Endodermal cell (in vitro differentiated cells): ENCODE data around the gene NIPAL4. TPM values are rescaled to one million over a fixed set of nuclear protein-coding genes. Genes with fewer than 3 reads are reported as not detected.

ENCODE experiments used
- DNase-seq: peaks from one replicate; pipeline ENCODE4 v3.0.0-alpha.2; 2017
- H3K27ac ChIP-seq: 2 replicates; pipeline ENCODE4 v1.5.1; 2013; ENCODE audit warnings: mild to moderate bottlenecking, low read depth, low read length, moderate library complexity
- H3K27me3 ChIP-seq: 2 replicates; pipeline ENCODE4 v1.6.1; 2013; ENCODE audit warnings: mild to moderate bottlenecking, low read length, moderate library complexity; ENCODE audit not compliant: insufficient read depth, control insufficient read depth, poor library complexity, severe bottlenecking
- H3K36me3 ChIP-seq: 2 replicates; pipeline ENCODE4 v1.7.0; 2013; ENCODE audit warnings: mild to moderate bottlenecking, low read length, moderate library complexity; ENCODE audit not compliant: control insufficient read depth, insufficient read depth
- H3K4me1 ChIP-seq: one replicate; pipeline ENCODE4 v1.7.0; 2013; ENCODE audit warnings: low read length; ENCODE audit not compliant: control insufficient read depth, insufficient read depth
- H3K4me3 ChIP-seq: 2 replicates; pipeline ENCODE4 v1.5.1; 2013; ENCODE audit warnings: mild to moderate bottlenecking, low read length, moderate library complexity
- H3K9ac ChIP-seq: 2 replicates; pipeline ENCODE4 v1.6.1; 2013; ENCODE audit warnings: mild to moderate bottlenecking, low read length, moderate library complexity; ENCODE audit not compliant: poor library complexity, severe bottlenecking; ENCODE audit errors: extremely low read depth
- H3K9me3 ChIP-seq: 2 replicates; pipeline ENCODE4 v1.6.1; 2013; ENCODE audit warnings: mild to moderate bottlenecking, low read length, moderate library complexity; ENCODE audit not compliant: control insufficient read depth
- H3K27ac Mint-ChIP-seq: 2 replicates; pipeline ENCODE4 v1.8.0; 2020; ENCODE audit warnings: mixed read lengths
- H3K27me3 Mint-ChIP-seq: 2 replicates; pipeline ENCODE4 v1.8.0; 2021; ENCODE audit warnings: mild to moderate bottlenecking, mixed read lengths; ENCODE audit not compliant: insufficient read depth
- H3K36me3 Mint-ChIP-seq: 2 replicates; pipeline ENCODE4 v1.8.0; 2020; ENCODE audit warnings: low read depth, mixed read lengths
- H3K4me1 Mint-ChIP-seq: 2 replicates; pipeline ENCODE4 v1.8.0; 2020; ENCODE audit warnings: mixed read lengths
- H3K4me3 Mint-ChIP-seq: 2 replicates; pipeline ENCODE4 v1.8.0; 2020; ENCODE audit warnings: mild to moderate bottlenecking, moderate library complexity, mixed read lengths
- H3K9me3 Mint-ChIP-seq: 2 replicates; pipeline ENCODE4 v1.8.0; 2020; ENCODE audit warnings: mild to moderate bottlenecking, mixed read lengths
- WGBS, 2 experiments: methylation state at CpG; one replicate each; pipeline versions ENCODE4 v1.1.5 to v1.1.7; 2013; ENCODE audit warnings: missing lambda C conversion rate in 2 of 2, mixed read lengths in 1 of 2; ENCODE audit not compliant: insufficient coverage in 1 of 2, insufficient read length in 1 of 2; 5-methylcytosine and 5-hydroxymethylcytosine counted together
- total RNA-seq, 2 donors: library from RNA; stranded (reverse); fragmentation: NEBNext Ultra II Directional in 1 of 2; extraction: Animal tissue kit (Norgen Biotek cat#: 25700) in 1 of 2; gene quantifications; 2 replicates in 1 of 2; 3 replicates in 1 of 2; pipeline ENCODE4 v1.2.1, GENCODE V29; 2021
- TF ChIP-seq, protein P1 (sequence below): fragments of 200-600 bp; sonication (generic); conservative IDR thresholded peaks from 2 replicates; pipeline ENCODE4 v1.5.0; 2021; ENCODE audit warnings: antibody characterized with exemption, mild to moderate bottlenecking

Gene NIPAL4
- total RNA-seq, 2 donors from 2014 or later, result not detected

DNA sequence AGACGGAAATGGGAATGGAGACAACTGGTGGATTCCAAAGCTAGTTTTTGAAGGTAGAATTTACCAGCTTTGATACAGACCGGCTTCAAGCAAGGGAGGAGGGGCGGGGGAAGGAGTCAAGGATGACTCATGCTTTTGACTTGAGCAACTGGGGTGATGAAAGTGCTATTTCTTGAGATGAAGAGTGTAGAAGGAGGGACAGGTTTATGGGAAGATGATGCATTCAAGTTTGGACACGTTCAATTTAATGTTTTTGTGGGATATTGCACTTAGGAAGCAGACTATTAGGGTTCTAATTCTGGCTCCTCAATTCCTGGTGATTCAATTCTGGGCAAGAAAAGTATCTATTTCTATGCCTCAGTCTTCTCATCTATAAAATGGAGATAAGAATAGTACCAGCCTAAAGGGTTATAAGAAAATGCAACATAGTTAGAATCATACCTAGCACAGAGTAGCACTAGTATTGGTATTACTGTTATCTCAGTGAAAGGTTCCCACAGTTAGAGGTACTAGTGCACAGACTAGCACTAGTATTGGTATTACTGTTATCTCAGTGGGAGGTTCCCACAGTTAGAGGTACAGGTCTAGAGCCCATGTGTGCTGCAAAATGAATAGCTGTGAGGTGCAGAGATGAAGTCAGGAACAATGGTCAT, 4.6 kb downstream of the NIPAL4 start:
- Histone ChIP-seq H3K27ac (no peak overlapping the region), H3K4me3 (no peak overlapping the region), H3K4me1 (peaks cover 2% of the 10 kb centered on the region), H3K27me3 (peaks cover 30% of the 10 kb centered on the region), H3K9ac (no peak overlapping the region), H3K9me3 (no peaks in the 10 kb centered on the region), H3K36me3 (no peaks in the 10 kb centered on the region)
- Mint-ChIP-seq H3K27ac (no peak overlapping the region), H3K9me3 (no peaks in the 10 kb centered on the region), H3K27me3 (peaks cover 43% of the 10 kb centered on the region), H3K4me3 (no peak overlapping the region), H3K36me3 (no peaks in the 10 kb centered on the region), H3K4me1 (peaks cover 12% of the 10 kb centered on the region)
- DNase-seq, result peak; percentile 74
- TF ChIP-seq, protein P1, sequence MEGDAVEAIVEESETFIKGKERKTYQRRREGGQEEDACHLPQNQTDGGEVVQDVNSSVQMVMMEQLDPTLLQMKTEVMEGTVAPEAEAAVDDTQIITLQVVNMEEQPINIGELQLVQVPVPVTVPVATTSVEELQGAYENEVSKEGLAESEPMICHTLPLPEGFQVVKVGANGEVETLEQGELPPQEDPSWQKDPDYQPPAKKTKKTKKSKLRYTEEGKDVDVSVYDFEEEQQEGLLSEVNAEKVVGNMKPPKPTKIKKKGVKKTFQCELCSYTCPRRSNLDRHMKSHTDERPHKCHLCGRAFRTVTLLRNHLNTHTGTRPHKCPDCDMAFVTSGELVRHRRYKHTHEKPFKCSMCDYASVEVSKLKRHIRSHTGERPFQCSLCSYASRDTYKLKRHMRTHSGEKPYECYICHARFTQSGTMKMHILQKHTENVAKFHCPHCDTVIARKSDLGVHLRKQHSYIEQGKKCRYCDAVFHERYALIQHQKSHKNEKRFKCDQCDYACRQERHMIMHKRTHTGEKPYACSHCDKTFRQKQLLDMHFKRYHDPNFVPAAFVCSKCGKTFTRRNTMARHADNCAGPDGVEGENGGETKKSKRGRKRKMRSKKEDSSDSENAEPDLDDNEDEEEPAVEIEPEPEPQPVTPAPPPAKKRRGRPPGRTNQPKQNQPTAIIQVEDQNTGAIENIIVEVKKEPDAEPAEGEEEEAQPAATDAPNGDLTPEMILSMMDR, result no peak
- WGBS, 2 experiments, result 17 to 28% methylated on average over 4 of the region's 4 CpGs

DNA sequence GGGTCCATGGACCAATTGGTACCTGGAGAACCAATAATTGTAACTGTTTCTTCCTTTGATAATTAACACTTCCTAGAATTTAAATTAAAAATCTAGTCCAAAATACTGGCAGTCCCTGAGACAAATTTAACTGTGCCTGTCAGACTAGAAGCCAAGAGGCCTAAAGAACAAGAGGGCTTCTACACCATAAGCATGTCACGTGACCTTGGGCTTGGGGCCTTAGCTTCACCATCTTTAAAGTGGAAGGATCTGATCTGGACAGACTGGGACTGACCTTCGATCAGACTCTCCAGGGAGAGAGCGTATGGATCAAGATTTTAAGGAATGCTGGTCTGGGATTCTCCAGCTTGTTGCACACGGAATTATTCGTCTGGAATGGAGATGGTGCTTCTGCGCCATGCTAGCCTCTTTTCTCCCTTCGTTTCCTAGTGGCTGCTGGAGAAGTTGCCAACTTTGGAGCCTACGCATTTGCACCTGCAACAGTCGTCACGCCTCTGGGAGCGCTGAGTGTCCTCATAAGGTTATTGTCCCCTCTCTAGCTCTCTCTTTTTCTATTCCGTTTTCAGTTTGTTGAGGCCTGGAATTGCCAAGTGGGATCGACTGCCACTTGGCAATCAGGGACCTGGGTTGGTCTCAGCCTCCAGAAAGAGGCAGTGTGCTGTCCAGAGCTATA, 8.4 kb downstream of the NIPAL4 start:
- Mint-ChIP-seq H3K27me3 (peaks cover 12% of the 10 kb centered on the region), H3K4me1 (peaks cover 12% of the 10 kb centered on the region), H3K9me3 (no peaks in the 10 kb centered on the region), H3K36me3 (peaks cover 10% of the 10 kb centered on the region), H3K4me3 (no peak overlapping the region), H3K27ac (no peak overlapping the region)
- TF ChIP-seq, protein P1, result no peak
- H3K4me1 ChIP-seq, result peaks cover 2% of the 10 kb centered on the region
- peaks cover 12% of the 10 kb centered on the region for H3K36me3 ChIP-seq
- no peak overlapping the region for H3K9ac ChIP-seq
- no peak overlapping the region for H3K27ac ChIP-seq
- H3K27me3 ChIP-seq, result no peaks in the 10 kb centered on the region
- H3K4me3 ChIP-seq, result no peak overlapping the region
- no peaks in the 10 kb centered on the region for H3K9me3 ChIP-seq
- DNase-seq, result no peak
- WGBS, 2 experiments, result 93 to 95% methylated on average over 10 to 13 of the region's 13 CpGs

DNA sequence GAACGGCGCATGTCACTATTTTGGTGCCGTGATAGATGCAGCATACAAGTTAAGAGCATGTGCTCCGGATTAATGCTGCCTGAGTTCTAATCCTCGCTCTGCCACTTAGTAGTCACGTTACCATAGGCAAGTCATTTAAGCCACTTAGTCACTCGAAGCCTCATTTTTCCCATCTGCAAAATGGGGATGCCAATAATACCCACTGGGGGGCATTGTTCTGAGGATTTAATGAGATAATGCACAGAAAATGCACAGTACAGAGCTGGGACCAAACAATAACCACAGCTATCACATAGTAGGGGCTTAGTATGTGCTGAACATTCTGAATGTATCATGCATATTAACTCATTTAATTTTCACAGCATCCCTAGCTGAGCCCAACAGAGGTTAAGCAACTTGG, 9.1 kb downstream of the NIPAL4 start:
- H3K27ac Mint-ChIP-seq, result no peak overlapping the region
- peaks cover 13% of the 10 kb centered on the region for H3K36me3 Mint-ChIP-seq
- 95 to 97% methylated on average over 6 to 7 of the region's 7 CpGs for WGBS, 2 experiments

More for the DNA sequence above, 9.1 kb downstream of the NIPAL4 start:
- Histone ChIP-seq H3K4me1 (peaks cover 2% of the 10 kb centered on the region), H3K27ac (no peak overlapping the region), H3K27me3 (no peaks in the 10 kb centered on the region), H3K36me3 (peaks cover 19% of the 10 kb centered on the region), H3K9me3 (no peaks in the 10 kb centered on the region), H3K4me3 (no peak overlapping the region), H3K9ac (no peak overlapping the region)
- DNase-seq, result no peak
- TF ChIP-seq, protein P1, result no peak
- Mint-ChIP-seq H3K4me3 (no peak overlapping the region), H3K9me3 (no peaks in the 10 kb centered on the region), H3K4me1 (peaks cover 10% of the 10 kb centered on the region), H3K27me3 (peaks cover 7% of the 10 kb centered on the region)
